ENCODE measurements around the gene SEMA6A.

SEMA6A gene

GRCh38 chr5:116454417-116454927 lies 120.2 kb downstream of the SEMA6A start:
- Histone ChIP-seq H3K27ac (ENCODE audit: insufficient read depth, low read length, poor library complexity, severe bottlenecking) (no peak overlapping the region), H3K9me3 (ENCODE audit: control insufficient read depth, low read length) (no peaks in the 10 kb centered on the region), H3K4me1 (ENCODE audit: control insufficient read depth, insufficient read depth, low read length, poor library complexity, severe bottlenecking) (no peaks in the 10 kb centered on the region), H3K4me3 (ENCODE audit: insufficient read depth, low read depth, low read length, poor library complexity, severe bottlenecking) (no peak overlapping the region), H3K36me3 (ENCODE audit: control insufficient read depth, insufficient read depth, low read length) (no peaks in the 10 kb centered on the region), H3K27me3 (replicated peaks; ENCODE audit: control insufficient read depth, insufficient read depth, low read length, poor library complexity, severe bottlenecking) (no peaks in the 10 kb centered on the region)
- no peak for DNase-seq

- DNase-seq: no peak
- no peaks in the 10 kb centered on the region for H3K4me1 ChIP-seq (ENCODE audit: control insufficient read depth, insufficient read depth, low read length, poor library complexity, severe bottlenecking)
- H3K27me3 ChIP-seq (replicated peaks; ENCODE audit: control insufficient read depth, insufficient read depth, low read length, poor library complexity, severe bottlenecking): no peaks in the 10 kb centered on the region
- H3K27ac ChIP-seq (ENCODE audit: insufficient read depth, low read length, poor library complexity, severe bottlenecking): no peak overlapping the region
- H3K36me3 ChIP-seq (ENCODE audit: control insufficient read depth, insufficient read depth, low read length): no peaks in the 10 kb centered on the region
- no peak overlapping the region for H3K4me3 ChIP-seq (ENCODE audit: insufficient read depth, low read depth, low read length, poor library complexity, severe bottlenecking)
- H3K9me3 ChIP-seq (ENCODE audit: control insufficient read depth, low read length): no peaks in the 10 kb centered on the region
These were observed 120.6 kb downstream of the SEMA6A start for GRCh38 chr5:116453988-116454411.

- Histone ChIP-seq H3K4me3 (ENCODE audit: insufficient read depth, low read depth, low read length, poor library complexity, severe bottlenecking) (no peak overlapping the region), H3K27ac (ENCODE audit: insufficient read depth, low read length, poor library complexity, severe bottlenecking) (no peak overlapping the region), H3K9me3 (ENCODE audit: control insufficient read depth, low read length) (no peaks in the 10 kb centered on the region), H3K4me1 (ENCODE audit: control insufficient read depth, insufficient read depth, low read length, poor library complexity, severe bottlenecking) (no peaks in the 10 kb centered on the region), H3K27me3 (replicated peaks; ENCODE audit: control insufficient read depth, insufficient read depth, low read length, poor library complexity, severe bottlenecking) (no peaks in the 10 kb centered on the region), H3K36me3 (ENCODE audit: control insufficient read depth, insufficient read depth, low read length) (no peaks in the 10 kb centered on the region)
- DNase-seq: no peak
These were observed 121.8 kb downstream of the SEMA6A start for GRCh38 chr5:116452774-116453368.

GRCh38 chr5:116451905-116452450 lies 122.6 kb downstream of the SEMA6A start:
- no peak overlapping the region for H3K4me3 ChIP-seq (ENCODE audit: insufficient read depth, low read depth, low read length, poor library complexity, severe bottlenecking)
- DNase-seq: no peak
- no peaks in the 10 kb centered on the region for H3K36me3 ChIP-seq (ENCODE audit: control insufficient read depth, insufficient read depth, low read length)
- no peaks in the 10 kb centered on the region for H3K27me3 ChIP-seq (replicated peaks; ENCODE audit: control insufficient read depth, insufficient read depth, low read length, poor library complexity, severe bottlenecking)
- no peaks in the 10 kb centered on the region for H3K4me1 ChIP-seq (ENCODE audit: control insufficient read depth, insufficient read depth, low read length, poor library complexity, severe bottlenecking)
- H3K27ac ChIP-seq (ENCODE audit: insufficient read depth, low read length, poor library complexity, severe bottlenecking): no peak overlapping the region
- no peaks in the 10 kb centered on the region for H3K9me3 ChIP-seq (ENCODE audit: control insufficient read depth, low read length)

GRCh38 chr5:116451066-116451465 lies 123.6 kb downstream of the SEMA6A start:
- Histone ChIP-seq H3K4me3 (ENCODE audit: insufficient read depth, low read depth, low read length, poor library complexity, severe bottlenecking) (no peak overlapping the region), H3K36me3 (ENCODE audit: control insufficient read depth, insufficient read depth, low read length) (peaks cover 3% of the 10 kb centered on the region), H3K27ac (ENCODE audit: insufficient read depth, low read length, poor library complexity, severe bottlenecking) (no peak overlapping the region), H3K27me3 (replicated peaks; ENCODE audit: control insufficient read depth, insufficient read depth, low read length, poor library complexity, severe bottlenecking) (no peaks in the 10 kb centered on the region), H3K4me1 (ENCODE audit: control insufficient read depth, insufficient read depth, low read length, poor library complexity, severe bottlenecking) (no peaks in the 10 kb centered on the region), H3K9me3 (ENCODE audit: control insufficient read depth, low read length) (no peaks in the 10 kb centered on the region)
- no peak for DNase-seq

GRCh38 chr5:116449458-116449857 lies 125.2 kb downstream of the SEMA6A start:
- H3K4me1 ChIP-seq (ENCODE audit: control insufficient read depth, insufficient read depth, low read length, poor library complexity, severe bottlenecking): no peaks in the 10 kb centered on the region
- no peak overlapping the region for H3K27ac ChIP-seq (ENCODE audit: insufficient read depth, low read length, poor library complexity, severe bottlenecking)
- no peak for DNase-seq
- H3K4me3 ChIP-seq (ENCODE audit: insufficient read depth, low read depth, low read length, poor library complexity, severe bottlenecking): no peak overlapping the region
- no peaks in the 10 kb centered on the region for H3K27me3 ChIP-seq (replicated peaks; ENCODE audit: control insufficient read depth, insufficient read depth, low read length, poor library complexity, severe bottlenecking)
- H3K36me3 ChIP-seq (ENCODE audit: control insufficient read depth, insufficient read depth, low read length): peaks cover 3% of the 10 kb centered on the region
- H3K9me3 ChIP-seq (ENCODE audit: control insufficient read depth, low read length): no peaks in the 10 kb centered on the region

- H3K36me3 ChIP-seq (ENCODE audit: control insufficient read depth, insufficient read depth, low read length): peaks cover 3% of the 10 kb centered on the region
- no peaks in the 10 kb centered on the region for H3K9me3 ChIP-seq (ENCODE audit: control insufficient read depth, low read length)
- H3K4me3 ChIP-seq (ENCODE audit: insufficient read depth, low read depth, low read length, poor library complexity, severe bottlenecking): no peak overlapping the region
- no peak overlapping the region for H3K27ac ChIP-seq (ENCODE audit: insufficient read depth, low read length, poor library complexity, severe bottlenecking)
- no peaks in the 10 kb centered on the region for H3K4me1 ChIP-seq (ENCODE audit: control insufficient read depth, insufficient read depth, low read length, poor library complexity, severe bottlenecking)
- H3K27me3 ChIP-seq (replicated peaks; ENCODE audit: control insufficient read depth, insufficient read depth, low read length, poor library complexity, severe bottlenecking): no peaks in the 10 kb centered on the region
- DNase-seq: no peak
These were observed 125.7 kb downstream of the SEMA6A start for GRCh38 chr5:116448870-116449427.

- no peak for DNase-seq
These were observed 126.2 kb downstream of the SEMA6A start for GRCh38 chr5:116448450-116448849.

GRCh38 chr5:116446356-116447005 lies 128.1 kb downstream of the SEMA6A start:
- peaks cover 3% of the 10 kb centered on the region for H3K36me3 ChIP-seq (ENCODE audit: control insufficient read depth, insufficient read depth, low read length)
- H3K9me3 ChIP-seq (ENCODE audit: control insufficient read depth, low read length): no peaks in the 10 kb centered on the region
- H3K27ac ChIP-seq (ENCODE audit: insufficient read depth, low read length, poor library complexity, severe bottlenecking): no peak overlapping the region
- H3K4me1 ChIP-seq (ENCODE audit: control insufficient read depth, insufficient read depth, low read length, poor library complexity, severe bottlenecking): no peaks in the 10 kb centered on the region
- no peak for DNase-seq
- no peaks in the 10 kb centered on the region for H3K27me3 ChIP-seq (replicated peaks; ENCODE audit: control insufficient read depth, insufficient read depth, low read length, poor library complexity, severe bottlenecking)
- no peak overlapping the region for H3K4me3 ChIP-seq (ENCODE audit: insufficient read depth, low read depth, low read length, poor library complexity, severe bottlenecking)

More at GRCh38 chr5:116448450-116448849, 126.2 kb downstream of the SEMA6A start:
- H3K4me3 ChIP-seq (ENCODE audit: insufficient read depth, low read depth, low read length, poor library complexity, severe bottlenecking): no peak overlapping the region
- H3K36me3 ChIP-seq (ENCODE audit: control insufficient read depth, insufficient read depth, low read length): peaks cover 3% of the 10 kb centered on the region
- H3K4me1 ChIP-seq (ENCODE audit: control insufficient read depth, insufficient read depth, low read length, poor library complexity, severe bottlenecking): no peaks in the 10 kb centered on the region
- no peak overlapping the region for H3K27ac ChIP-seq (ENCODE audit: insufficient read depth, low read length, poor library complexity, severe bottlenecking)
- no peaks in the 10 kb centered on the region for H3K27me3 ChIP-seq (replicated peaks; ENCODE audit: control insufficient read depth, insufficient read depth, low read length, poor library complexity, severe bottlenecking)
- H3K9me3 ChIP-seq (ENCODE audit: control insufficient read depth, low read length): no peaks in the 10 kb centered on the region

- H3K27ac ChIP-seq (ENCODE audit: insufficient read depth, low read length, poor library complexity, severe bottlenecking): no peak overlapping the region
- H3K4me3 ChIP-seq (ENCODE audit: insufficient read depth, low read depth, low read length, poor library complexity, severe bottlenecking): no peak overlapping the region
- H3K4me1 ChIP-seq (ENCODE audit: control insufficient read depth, insufficient read depth, low read length, poor library complexity, severe bottlenecking): no peaks in the 10 kb centered on the region
- peaks cover 3% of the 10 kb centered on the region for H3K36me3 ChIP-seq (ENCODE audit: control insufficient read depth, insufficient read depth, low read length)
- no peaks in the 10 kb centered on the region for H3K27me3 ChIP-seq (replicated peaks; ENCODE audit: control insufficient read depth, insufficient read depth, low read length, poor library complexity, severe bottlenecking)
- DNase-seq: no peak
- no peaks in the 10 kb centered on the region for H3K9me3 ChIP-seq (ENCODE audit: control insufficient read depth, low read length)
These were observed 129.3 kb downstream of the SEMA6A start for GRCh38 chr5:116445311-116445710.

All from effector memory CD4-positive, alpha-beta T cell (primary cell).